ENCODE results near the gene ANKLE1.

Gene ANKLE1

DNA sequence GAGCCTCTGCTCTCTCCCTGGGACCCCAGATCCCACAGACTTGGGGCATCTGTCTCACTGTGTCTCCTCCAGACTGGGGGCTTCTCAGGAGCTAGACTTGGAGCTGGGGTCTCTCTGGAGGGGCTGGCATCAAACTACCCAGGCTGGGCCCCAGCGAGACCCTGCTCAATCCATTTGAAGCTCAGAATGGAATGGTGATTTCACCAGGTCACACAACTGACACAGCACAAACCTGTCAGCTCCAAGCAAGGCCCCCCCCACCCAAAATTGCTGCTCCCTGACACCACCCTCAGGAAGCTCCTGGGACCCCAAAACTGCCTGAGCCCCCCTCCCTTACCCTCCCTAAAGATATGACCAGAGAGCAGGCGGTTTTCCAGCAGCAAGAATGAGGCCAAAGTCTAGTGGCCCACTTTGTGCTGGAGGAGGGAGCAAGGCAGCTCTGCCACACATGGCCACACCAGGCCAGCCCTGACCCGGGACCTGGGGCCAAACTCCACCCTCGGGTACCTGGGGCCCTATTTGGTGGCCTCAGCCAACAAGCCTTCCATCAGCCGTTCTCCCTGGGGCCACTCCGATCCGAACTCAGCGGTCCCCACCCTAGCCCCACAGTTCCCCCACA lies 38.4 kb upstream of the ANKLE1 start:
- no peak for TF ChIP-seq CTCF (IDR thresholded peaks at IDR 0.05; ENCODE audit: control extremely low read depth, extremely low read depth, low read depth, missing control alignments)
- ChIA-PET CTCF (interaction anchor here (1.2 to 3.3 kb wide), 3 partner anchors 16 to 19 kb away, joined by 3 to 23 read pairs (median 4); partner anchors contain the start of gene OCEL1), POLR2A (interaction anchor here (1.6 kb wide), 1 partner anchor 24 kb away, joined by 3 read pairs; the partner anchor contains the start of gene BABAM1)
- no peak for DNase-seq (ENCODE audit: extremely low spot score)

DNA sequence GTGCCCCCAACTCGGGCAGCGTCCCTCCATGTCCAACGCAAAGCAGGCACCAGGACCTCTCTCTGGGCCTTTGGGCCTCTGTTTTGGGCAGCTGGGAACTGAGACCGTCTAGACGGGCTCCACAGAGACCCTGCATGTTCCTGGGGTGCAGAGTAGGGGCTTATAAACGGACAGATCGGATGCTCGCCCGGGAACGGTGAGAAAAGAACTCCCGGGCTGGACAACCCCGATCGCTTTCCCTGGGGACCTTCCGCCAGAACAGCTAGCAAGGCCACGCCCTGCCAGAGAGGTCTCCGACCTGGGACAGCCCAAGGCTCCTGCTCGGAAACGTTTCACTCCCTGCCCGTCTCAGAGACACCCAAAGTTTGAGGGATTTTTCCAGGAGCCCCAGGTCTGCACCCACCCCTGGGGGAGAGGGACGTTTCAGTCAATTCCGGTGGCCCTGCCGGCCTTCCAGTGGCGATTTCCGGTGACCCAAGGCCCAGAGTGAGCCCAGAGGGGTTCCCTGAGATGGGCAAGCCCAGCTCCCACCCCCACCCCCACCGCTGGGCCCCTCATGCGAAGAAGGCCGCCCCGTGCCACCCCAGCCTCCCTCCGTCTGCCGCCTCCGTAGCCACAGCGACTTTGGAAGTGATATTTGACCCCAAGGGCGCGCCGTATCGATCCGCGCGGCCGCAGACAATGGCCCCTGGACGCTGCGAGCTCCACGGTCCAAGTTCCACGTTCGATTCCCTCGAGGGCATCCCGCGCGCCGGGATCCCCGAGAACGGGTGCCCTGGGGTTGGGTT lies 37.7 kb upstream of the ANKLE1 start:
- CTCF ChIA-PET: interaction anchor here (1.0 to 3.3 kb wide), 4 partner anchors 9 to 23 kb away, joined by 4 to 23 read pairs (median 4); partner anchors contain the start of genes BABAM1 and OCEL1
- POLR2A ChIA-PET: interaction anchor here (1.6 kb wide), 1 partner anchor 23 kb away, joined by 3 read pairs; the partner anchor contains the start of gene BABAM1
- no peak for DNase-seq (ENCODE audit: extremely low spot score)
- no peak for TF ChIP-seq CTCF (IDR thresholded peaks at IDR 0.05; ENCODE audit: control extremely low read depth, extremely low read depth, low read depth, missing control alignments)

DNA sequence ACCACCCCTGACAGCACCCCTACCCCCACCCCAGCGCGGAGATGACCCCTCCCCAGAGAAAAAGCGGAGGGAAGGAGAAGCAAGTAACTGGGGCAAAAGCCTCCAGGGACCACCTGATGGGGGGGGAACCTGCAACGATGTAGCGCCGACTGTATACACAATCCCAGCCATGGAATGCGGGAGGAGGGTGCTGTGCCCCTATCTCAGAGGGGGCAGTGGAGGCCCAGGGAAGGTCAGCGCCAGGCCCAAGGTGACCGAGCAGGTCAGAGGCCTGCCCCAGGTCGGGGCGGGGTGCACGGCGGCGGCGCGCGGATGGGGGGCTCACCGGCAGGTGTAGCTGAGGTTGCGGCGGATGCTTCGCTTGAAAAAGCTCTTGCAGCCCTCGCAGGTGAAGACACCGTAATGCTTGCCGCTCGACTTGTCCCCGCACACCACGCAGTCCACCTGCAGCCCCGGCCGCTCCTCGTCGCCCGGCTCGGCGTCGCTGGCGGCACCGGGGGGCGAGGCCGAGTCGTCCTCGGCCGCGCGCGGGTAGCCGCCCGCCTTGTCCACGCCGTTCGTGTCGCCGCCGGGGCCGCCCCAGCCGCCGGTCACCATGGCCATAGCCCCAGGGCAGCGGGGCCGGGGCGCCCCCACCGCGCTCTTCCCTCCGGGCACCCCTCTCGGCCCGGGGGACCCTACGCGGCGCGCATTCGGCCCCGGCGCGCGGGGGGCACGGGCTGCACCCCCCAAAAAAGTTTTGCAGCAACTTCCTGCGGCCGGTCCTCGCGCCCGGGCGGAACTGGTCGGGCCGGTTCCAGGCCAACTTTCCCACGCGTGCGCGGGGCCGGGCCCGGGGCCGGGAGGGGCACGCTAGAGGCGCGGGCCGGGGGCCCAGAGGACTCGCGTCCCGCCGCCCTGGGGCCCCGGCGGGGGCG lies 36.8 kb upstream of the ANKLE1 start:
- no peak for TF ChIP-seq CTCF (IDR thresholded peaks at IDR 0.05; ENCODE audit: control extremely low read depth, extremely low read depth, low read depth, missing control alignments)
- CTCF ChIA-PET: interaction anchor here (1.0 to 3.3 kb wide), 3 partner anchors 10 to 22 kb away, joined by 4 to 23 read pairs (median 4); partner anchors contain the start of gene BABAM1
- no peak for DNase-seq (ENCODE audit: extremely low spot score)
- POLR2A ChIA-PET: no interaction called here

GRCh38 chr19:17245535-17245984 lies 36.1 kb upstream of the ANKLE1 start, which contains the start of gene NR2F6:
TSS of gene NR2F6 (minus strand) at chr19:17245919. CDS start at chr19:17245220, 699 bp downstream.
- POLR2A ChIA-PET: no interaction called here
- no peak for DNase-seq (ENCODE audit: extremely low spot score)

DNA sequence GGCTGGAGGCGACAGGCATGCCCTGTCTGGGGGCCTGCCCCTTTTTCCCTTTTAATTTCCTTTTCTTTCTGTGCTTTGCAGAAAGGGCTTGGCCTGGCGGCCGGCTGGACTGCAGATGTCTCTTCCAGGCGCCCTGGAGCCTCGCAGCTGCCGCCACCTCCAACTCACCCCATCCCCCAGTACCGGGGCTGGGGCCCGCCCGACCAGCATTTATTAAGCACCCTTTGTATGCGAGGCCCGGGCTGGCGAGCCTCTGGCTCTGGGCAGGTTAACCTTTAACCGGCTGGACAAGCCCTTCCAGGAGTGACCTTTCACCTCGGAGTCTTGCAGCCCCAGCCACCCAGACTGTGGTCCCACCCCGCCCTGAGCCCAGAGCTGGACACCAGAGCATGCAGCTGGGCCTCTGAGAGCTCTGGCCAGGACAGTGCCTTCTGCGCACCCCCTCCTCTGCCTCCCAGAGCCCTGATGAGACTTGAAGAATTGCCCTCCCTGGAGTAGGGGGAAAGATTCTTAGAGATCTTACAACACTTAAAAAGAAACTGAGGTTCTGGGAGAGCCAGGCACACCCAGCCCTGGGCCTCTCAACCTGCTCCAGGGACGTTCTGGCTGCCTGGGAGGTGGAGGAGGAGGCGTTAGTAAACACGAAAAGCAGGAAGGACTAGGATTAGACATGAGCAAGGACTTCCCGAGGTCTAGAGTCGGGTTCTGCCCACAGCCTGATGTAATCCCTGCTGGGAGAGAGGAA lies 34.8 kb upstream of the ANKLE1 start:
- TF ChIP-seq CTCF (IDR thresholded peaks at IDR 0.05; ENCODE audit: control extremely low read depth, extremely low read depth, low read depth, missing control alignments): no peak
- DNase-seq (ENCODE audit: extremely low spot score): no peak
- ChIA-PET CTCF (interaction anchor here (1.0 to 1.9 kb wide), 2 partner anchors 11 to 14 kb away, joined by 4 to 7 read pairs; no protein-coding TSS in a partner anchor), POLR2A (no interaction called here)

More at GRCh38 chr19:17245535-17245984, 36.1 kb upstream of the ANKLE1 start, which contains the start of gene NR2F6:
- no peak for TF ChIP-seq CTCF (IDR thresholded peaks at IDR 0.05; ENCODE audit: control extremely low read depth, extremely low read depth, low read depth, missing control alignments)
- CTCF ChIA-PET: no interaction called here
